SK-N-MC (cell line): ENCODE measurements around the gene CENPQ.

Experiments used
- EZH2 ChIP-seq: fragments of 200-600 bp; sonication (generic); IDR thresholded peaks from one replicate; pipeline ENCODE4 v1.6.1; 2017; ENCODE audit warnings: antibody characterized with exemption
- POLR2AphosphoS5 ChIP-seq: IDR thresholded peaks from 2 replicates; pipeline ENCODE4 v1.6.1; 2012; ENCODE audit warnings: mild to moderate bottlenecking, low read depth, low read length, borderline replicate concordance

DNA sequence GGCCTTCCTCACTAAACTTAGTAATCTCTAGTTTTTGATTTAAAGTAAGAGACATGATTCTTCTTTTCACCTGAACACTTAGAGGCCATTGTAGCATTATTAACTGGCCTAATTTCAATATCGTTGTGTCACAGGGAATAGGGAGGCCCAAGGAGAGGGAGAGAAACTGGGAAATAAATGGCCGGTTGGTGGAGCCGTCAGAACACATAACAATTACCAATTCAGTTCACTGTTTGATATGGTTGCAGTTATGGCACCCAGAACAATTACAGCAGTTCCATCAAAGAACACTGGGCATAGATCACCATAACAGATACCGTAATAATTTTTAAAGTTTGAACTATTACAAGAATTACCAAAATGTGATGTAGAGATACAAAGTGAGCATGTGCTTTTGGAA lies 27.5 kb downstream of the CENPQ start:
- TF ChIP-seq EZH2: no peak
- TF ChIP-seq POLR2AphosphoS5: no peak
